NCI-H2107 treated with DMSO at 0.1 percent for 48 hours (cell line): ENCODE results near the gene CELF4.
"Not testable (repeated sequence)": the region's sequence is repeated elsewhere in the genome, so short reads cannot be mapped to it uniquely, and the experiment has no call there.

Experiments
- DNase-seq: peaks from one replicate; lab custom pipeline; 2025; ENCODE audit not compliant: unreplicated experiment; lab: John Stamatoyannopoulos, UW

Gene CELF4

GRCh38 chr18:37375181-37375580 is 190.4 kb downstream of the CELF4 start:
- DNase-seq, result no peak

- no peak for DNase-seq
These were observed 197.3 kb downstream of the CELF4 start for GRCh38 chr18:37368110-37368954.

- DNase-seq, result no peak
These were observed 201.4 kb downstream of the CELF4 start for GRCh38 chr18:37364237-37364636.

GRCh38 chr18:37362158-37362890 is 203.3 kb downstream of the CELF4 start:
- DNase-seq, result peak; percentile 34

- peak; percentile 81 for DNase-seq
These were observed 204.1 kb downstream of the CELF4 start for GRCh38 chr18:37361335-37362157.

- DNase-seq, result not testable (repeated sequence)
These were observed 207.5 kb downstream of the CELF4 start for GRCh38 chr18:37358061-37358460.

- no peak for DNase-seq
These were observed 209.8 kb downstream of the CELF4 start for GRCh38 chr18:37355772-37356171.

GRCh38 chr18:37351110-37351509 is 214.5 kb downstream of the CELF4 start:
- no peak for DNase-seq

- DNase-seq, result no peak
These were observed 216.9 kb downstream of the CELF4 start for GRCh38 chr18:37348729-37349128.

- DNase-seq, result no peak
These were observed 219.6 kb downstream of the CELF4 start for GRCh38 chr18:37346048-37346447.

- no peak for DNase-seq
These were observed 222.1 kb downstream of the CELF4 start for GRCh38 chr18:37343542-37343851.

GRCh38 chr18:37341473-37342086 is 224.0 kb downstream of the CELF4 start:
- no peak for DNase-seq

GRCh38 chr18:37341016-37341415 is 224.6 kb downstream of the CELF4 start:
- DNase-seq, result no peak

- no peak for DNase-seq
These were observed 225.8 kb downstream of the CELF4 start for GRCh38 chr18:37339701-37340215.

GRCh38 chr18:37336568-37337285 is 228.9 kb downstream of the CELF4 start:
- no peak for DNase-seq

- DNase-seq, result no peak
These were observed 230.2 kb downstream of the CELF4 start for GRCh38 chr18:37335409-37335736.

GRCh38 chr18:37334631-37335408 is 230.8 kb downstream of the CELF4 start:
- no peak for DNase-seq

GRCh38 chr18:37332628-37333420 is 232.8 kb downstream of the CELF4 start:
- no peak for DNase-seq

GRCh38 chr18:37332219-37332618 is 233.4 kb downstream of the CELF4 start:
- DNase-seq, result no peak
